Loucy (cell line): ENCODE results near the gene FARSA.
"Not testable (repeated sequence)": the region's sequence is repeated elsewhere in the genome, so short reads cannot be mapped to it uniquely, and the experiment has no call there.

ENCODE experiments used
- CTCF ChIP-seq: fragments of 200-600 bp; sonication (generic); conservative IDR thresholded peaks from 2 replicates; pipeline ENCODE4 v1.5.1; 2014; ENCODE audit warnings: mild to moderate bottlenecking, antibody characterized with exemption, low read length
- EZH2phosphoT487 ChIP-seq: fragments of 200-600 bp; IDR thresholded peaks from 2 replicates; pipeline ENCODE4 v1.6.1; 2018; ENCODE audit warnings: antibody characterized with exemption, mild to moderate bottlenecking, moderate library complexity, borderline replicate concordance

- TF ChIP-seq CTCF, EZH2phosphoT487: not testable (repeated sequence)
Measured at GRCh38 chr19:12955575-12955974, 22.1 kb upstream of the FARSA start.
